ENCODE measurements around the gene LGALS16. TPM values are rescaled to one million over a fixed set of nuclear protein-coding genes. Genes with fewer than 3 reads are reported as not detected.

The LGALS16 gene
- total RNA-seq, 1 experiment from 2014 or later = not detected

- ATAC-seq (no peak), DNase-seq (ENCODE audit: low read depth, low spot score) (no peak)
- H3K9me3 ChIP-seq (ENCODE audit: control insufficient read depth in 1 of 2, insufficient read depth in 1 of 2, low read depth in 1 of 2, low read length in 2 of 2) = no peaks in the 10 kb centered on the region
- H3K4me2 ChIP-seq (ENCODE audit: low read length) = no peak overlapping the region
- H3K27ac ChIP-seq (ENCODE audit: low read depth, low read length) = no peak overlapping the region
- H3K36me3 ChIP-seq (ENCODE audit: control insufficient read depth in 1 of 2, insufficient read depth in 2 of 2, low read length in 2 of 2) = no peaks in the 10 kb centered on the region; a peak in 1 of 4 replicates
- RAD21 ChIA-PET (ENCODE audit: low non-redundant PET in 1 of 2, low total read pairs in 2 of 2, uncharacterized antibody in 2 of 2, unreplicated experiment in 2 of 2) = no interaction called here
- H3K4me3 ChIP-seq (replicated peaks in 1 of 2; ENCODE audit: low read depth in 1 of 2, low read length in 2 of 2) = no peak overlapping the region
- peaks cover 44% of the 10 kb centered on the region for H3K27me3 ChIP-seq (ENCODE audit: insufficient read depth, low read length)
- intact Hi-C loops (cut with micrococcal nuclease) = no loop called here
- CTCF ChIA-PET = no interaction called here
- H3K4me1 ChIP-seq (ENCODE audit: control insufficient read depth in 1 of 2, insufficient read depth in 2 of 2, low read length in 2 of 2) = no peaks in the 10 kb centered on the region
- H3K79me2 ChIP-seq (ENCODE audit: insufficient read depth, low read length) = no peaks in the 10 kb centered on the region
- no TSS peak for BruUV-seq (replicated peaks)
- H3K9me2 ChIP-seq (ENCODE audit: insufficient read depth) = no peaks in the 10 kb centered on the region
- POLR2A ChIA-PET = no interaction called here
- TF ChIP-seq, protein P1, sequence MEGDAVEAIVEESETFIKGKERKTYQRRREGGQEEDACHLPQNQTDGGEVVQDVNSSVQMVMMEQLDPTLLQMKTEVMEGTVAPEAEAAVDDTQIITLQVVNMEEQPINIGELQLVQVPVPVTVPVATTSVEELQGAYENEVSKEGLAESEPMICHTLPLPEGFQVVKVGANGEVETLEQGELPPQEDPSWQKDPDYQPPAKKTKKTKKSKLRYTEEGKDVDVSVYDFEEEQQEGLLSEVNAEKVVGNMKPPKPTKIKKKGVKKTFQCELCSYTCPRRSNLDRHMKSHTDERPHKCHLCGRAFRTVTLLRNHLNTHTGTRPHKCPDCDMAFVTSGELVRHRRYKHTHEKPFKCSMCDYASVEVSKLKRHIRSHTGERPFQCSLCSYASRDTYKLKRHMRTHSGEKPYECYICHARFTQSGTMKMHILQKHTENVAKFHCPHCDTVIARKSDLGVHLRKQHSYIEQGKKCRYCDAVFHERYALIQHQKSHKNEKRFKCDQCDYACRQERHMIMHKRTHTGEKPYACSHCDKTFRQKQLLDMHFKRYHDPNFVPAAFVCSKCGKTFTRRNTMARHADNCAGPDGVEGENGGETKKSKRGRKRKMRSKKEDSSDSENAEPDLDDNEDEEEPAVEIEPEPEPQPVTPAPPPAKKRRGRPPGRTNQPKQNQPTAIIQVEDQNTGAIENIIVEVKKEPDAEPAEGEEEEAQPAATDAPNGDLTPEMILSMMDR (IDR thresholded peaks at IDR 0.05 in 2 of 3, conservative IDR thresholded peaks at IDR 0.05 in 1 of 3; ENCODE audit: borderline replicate concordance in 1 of 3, insufficient read depth in 1 of 3, low read depth in 2 of 3, low read length in 2 of 3) = no peak
- TF ChIP-seq MAX (IDR thresholded peaks at IDR 0.05) (no peak), POLR2AphosphoS5 (IDR thresholded peaks at IDR 0.05; ENCODE audit: low read depth, low read length) (no peak), SRF (IDR thresholded peaks at IDR 0.05; ENCODE audit: low read depth) (no peak), ELF1 (IDR thresholded peaks at IDR 0.05; ENCODE audit: borderline replicate concordance, low read depth) (no peak), ZNF274 (IDR thresholded peaks at IDR 0.05; ENCODE audit: low read depth, low read length) (no peak), EGR1 (IDR thresholded peaks at IDR 0.05; ENCODE audit: low read depth) (no peak), POLR2A (IDR thresholded peaks at IDR 0.05; ENCODE audit: borderline replicate concordance, extremely low read depth, insufficient read depth, insufficient read length) (no peak), ZFX (IDR thresholded peaks at IDR 0.05) (no peak), CEBPB (IDR thresholded peaks at IDR 0.05; ENCODE audit: low read depth) (no peak), EZH2phosphoT487 (IDR thresholded peaks at IDR 0.05; ENCODE audit: borderline replicate concordance) (no peak), CBX3 (IDR thresholded peaks at IDR 0.05; ENCODE audit: low read depth) (no peak)
- TF ChIP-seq, protein P2, sequence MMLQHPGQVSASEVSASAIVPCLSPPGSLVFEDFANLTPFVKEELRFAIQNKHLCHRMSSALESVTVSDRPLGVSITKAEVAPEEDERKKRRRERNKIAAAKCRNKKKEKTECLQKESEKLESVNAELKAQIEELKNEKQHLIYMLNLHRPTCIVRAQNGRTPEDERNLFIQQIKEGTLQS (IDR thresholded peaks at IDR 0.05) = no peak
- H2AFZ ChIP-seq (ENCODE audit: low read depth, low read length, poor library complexity, severe bottlenecking) = no peak overlapping the region
- no peak overlapping the region for H3K9ac ChIP-seq (ENCODE audit: low read length)
- no peaks in the 10 kb centered on the region for H4K20me1 ChIP-seq (ENCODE audit: insufficient read depth)
Measured at GRCh38 chr19:39659791-39660190, 4.1 kb downstream of the LGALS16 start.

All from HCT116 (cell line).